LNCAP (cell line): ENCODE data around the gene PLGRKT.

Source experiments
- TF ChIP-seq, protein P1 (sequence below): fragments of 450-650 bp; IDR thresholded peaks from 2 replicates; pipeline ENCODE4 v1.5.1; 2017; ENCODE audit warnings: mild to moderate bottlenecking

The PLGRKT gene

DNA sequence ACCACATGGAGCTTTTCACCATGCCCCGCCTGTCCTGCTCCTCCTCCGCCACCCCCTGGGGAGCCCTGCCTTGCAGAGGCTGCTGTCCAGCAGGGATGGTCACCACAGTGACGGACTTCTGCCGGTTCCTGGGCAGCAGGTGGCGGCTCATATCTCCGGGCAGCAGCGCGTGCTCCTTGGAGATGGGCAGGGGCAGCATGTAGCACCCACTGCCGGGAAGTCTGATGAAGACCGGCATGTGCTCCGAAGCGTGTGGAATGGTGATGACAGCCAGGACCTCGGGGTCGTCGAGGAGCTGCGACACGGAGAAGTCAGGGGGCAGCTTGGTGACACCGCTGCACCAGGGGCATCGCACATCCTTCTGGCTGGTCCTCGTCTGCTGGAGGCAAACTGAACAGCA is 19.2 kb downstream of the PLGRKT start:
- TF ChIP-seq, protein P1, sequence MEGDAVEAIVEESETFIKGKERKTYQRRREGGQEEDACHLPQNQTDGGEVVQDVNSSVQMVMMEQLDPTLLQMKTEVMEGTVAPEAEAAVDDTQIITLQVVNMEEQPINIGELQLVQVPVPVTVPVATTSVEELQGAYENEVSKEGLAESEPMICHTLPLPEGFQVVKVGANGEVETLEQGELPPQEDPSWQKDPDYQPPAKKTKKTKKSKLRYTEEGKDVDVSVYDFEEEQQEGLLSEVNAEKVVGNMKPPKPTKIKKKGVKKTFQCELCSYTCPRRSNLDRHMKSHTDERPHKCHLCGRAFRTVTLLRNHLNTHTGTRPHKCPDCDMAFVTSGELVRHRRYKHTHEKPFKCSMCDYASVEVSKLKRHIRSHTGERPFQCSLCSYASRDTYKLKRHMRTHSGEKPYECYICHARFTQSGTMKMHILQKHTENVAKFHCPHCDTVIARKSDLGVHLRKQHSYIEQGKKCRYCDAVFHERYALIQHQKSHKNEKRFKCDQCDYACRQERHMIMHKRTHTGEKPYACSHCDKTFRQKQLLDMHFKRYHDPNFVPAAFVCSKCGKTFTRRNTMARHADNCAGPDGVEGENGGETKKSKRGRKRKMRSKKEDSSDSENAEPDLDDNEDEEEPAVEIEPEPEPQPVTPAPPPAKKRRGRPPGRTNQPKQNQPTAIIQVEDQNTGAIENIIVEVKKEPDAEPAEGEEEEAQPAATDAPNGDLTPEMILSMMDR = no peak

DNA sequence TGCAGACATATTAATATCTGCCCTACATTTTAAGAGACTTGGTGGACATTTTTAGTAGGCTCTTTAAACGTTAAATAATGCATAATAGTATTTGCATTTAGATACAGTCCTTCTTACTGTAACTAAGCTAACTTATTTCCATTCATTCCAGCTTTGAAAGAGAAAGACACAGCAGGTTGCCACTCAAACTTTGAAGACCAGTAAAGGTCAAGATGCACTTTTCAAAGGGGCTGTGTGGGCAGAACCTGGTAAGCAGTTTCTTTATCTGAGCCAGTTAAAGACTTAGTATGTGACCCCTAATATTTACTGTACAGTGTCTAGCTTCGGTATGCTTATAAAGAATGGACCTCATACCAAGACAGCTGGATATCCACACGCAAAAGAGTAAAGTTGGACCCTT is 20.8 kb downstream of the PLGRKT start:
- TF ChIP-seq, protein P1 = no peak

DNA sequence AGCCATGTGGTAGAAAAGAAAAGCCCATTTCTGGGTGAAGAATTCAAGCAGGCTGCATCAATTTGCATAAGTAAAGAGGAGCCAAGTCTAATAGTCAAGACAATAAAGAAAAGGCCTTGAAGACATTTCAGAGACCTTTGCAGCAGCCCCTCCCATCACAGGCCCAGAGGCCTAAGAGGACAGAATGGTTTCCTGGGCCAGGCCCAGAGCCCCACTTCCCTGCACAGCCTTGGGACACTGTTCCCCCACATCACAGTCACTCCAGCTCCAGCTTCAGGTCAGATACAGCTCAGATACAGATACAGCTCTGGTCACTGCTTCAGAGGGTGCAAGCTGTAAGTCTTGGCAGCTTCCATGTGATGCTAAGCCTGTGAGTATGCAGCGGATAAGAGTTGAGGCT is 29.1 kb downstream of the PLGRKT start:
- TF ChIP-seq, protein P1 = no peak

DNA sequence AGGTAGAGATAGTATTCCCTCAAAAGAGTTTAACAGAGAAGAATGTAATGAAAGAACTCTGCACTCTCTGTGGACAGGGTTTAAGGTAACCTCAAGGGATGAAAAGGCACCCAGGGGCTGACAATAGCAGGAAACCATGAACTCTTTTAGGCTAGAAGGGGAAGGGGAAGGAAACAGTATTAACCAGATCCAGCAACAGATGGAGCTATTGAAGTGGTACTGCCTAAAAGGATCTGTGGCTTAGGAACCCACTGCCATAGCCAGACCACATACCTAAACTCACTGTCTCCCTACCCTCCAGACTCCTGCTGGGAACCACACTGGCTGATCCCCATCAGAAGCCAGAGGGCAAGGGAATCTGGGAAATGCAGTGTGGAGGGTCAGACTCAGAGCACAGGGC is 35.5 kb downstream of the PLGRKT start:
- TF ChIP-seq, protein P1 = no peak

DNA sequence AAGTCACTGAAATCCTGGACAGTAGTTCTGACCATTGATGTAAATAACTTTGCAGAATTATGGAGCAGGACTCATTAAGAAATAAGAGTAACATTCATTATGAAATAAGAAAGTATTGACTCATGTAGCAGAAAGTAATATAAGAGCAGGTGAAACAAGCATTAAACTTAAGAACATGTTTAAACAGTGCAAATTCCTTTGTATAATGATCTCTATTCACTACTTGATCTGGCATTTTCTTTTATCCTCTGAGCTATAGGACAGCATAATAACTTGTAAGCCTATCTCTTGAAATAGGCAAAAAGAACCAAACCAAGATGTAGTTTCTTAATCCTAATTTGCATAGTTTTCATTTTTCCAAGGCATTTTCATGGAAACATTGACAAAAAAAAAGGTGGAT is 42.3 kb downstream of the PLGRKT start:
- TF ChIP-seq, protein P1 = no peak

DNA sequence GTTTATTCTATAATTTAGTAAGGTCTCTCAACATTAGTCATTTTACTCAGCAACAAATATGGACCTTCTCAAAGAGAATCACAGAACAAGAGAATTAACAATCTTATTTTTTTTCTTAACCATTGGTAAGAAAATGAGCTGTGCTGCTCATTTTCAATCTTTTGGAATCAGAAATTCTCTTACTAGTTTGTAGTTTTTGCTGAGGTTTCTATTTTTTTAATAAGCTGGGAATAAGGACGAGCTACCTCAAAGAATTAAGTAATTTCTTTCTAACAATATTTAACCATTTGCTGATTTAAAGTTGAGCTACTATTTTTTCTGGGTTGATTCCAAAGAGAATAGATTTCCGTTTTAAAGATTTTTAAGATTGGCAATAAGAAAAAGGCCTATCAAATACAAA is 44.2 kb downstream of the PLGRKT start:
- TF ChIP-seq, protein P1 = no peak

DNA sequence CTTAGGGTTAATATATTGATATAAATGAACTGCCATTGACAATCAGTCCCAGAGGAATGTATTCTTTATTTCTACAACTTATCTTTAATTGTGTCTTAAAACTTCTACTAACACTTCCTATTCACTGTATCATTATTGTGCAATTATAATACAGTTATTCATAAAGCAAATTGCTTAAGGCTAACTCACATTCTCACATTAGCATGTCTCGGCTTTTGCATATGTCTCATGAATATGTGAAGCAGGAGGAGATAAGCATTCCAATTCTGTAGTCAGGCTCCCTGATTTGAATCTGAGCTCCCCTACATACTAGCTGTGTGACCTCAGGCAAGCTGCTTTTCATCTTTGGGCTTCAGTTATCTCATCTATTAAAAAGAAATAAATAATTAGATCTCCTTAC is 45.4 kb downstream of the PLGRKT start:
- TF ChIP-seq, protein P1 = no peak

DNA sequence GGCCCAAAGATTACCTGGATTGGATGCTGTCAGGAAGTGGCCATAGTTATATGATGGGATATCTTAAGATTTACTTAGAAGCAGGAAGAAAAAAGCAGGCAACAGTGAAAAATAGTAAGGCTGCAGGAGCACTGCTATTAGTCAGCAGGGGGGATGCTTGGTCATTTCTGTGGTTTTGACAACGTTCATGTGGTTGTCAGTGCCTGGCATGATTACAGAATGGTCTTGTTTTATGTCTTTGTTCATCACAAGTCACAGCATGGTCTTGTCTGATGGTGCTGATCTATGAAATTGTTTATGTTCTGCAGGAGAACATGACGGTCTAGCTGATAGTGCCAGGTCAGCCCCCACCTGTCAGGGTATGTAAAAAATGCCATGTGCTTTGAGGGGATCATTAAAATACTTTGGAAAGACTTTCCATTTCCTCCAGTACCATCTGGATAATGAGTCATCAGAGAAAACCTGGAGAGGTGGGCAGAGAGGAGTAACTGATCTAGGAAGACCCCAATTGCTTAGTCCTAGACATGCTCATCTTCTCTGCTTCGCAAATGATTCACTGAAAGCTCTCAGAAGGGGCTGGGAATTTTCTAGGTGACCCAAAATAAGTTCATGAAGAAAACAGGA is 48.5 kb downstream of the PLGRKT start:
- TF ChIP-seq, protein P1 = no peak
